Gastroesophageal sphincter (tissue), 4 donors: Measurements from ENCODE around the gene RBM38. TPM values are rescaled to one million over a fixed set of nuclear protein-coding genes. Genes with fewer than 3 reads are reported as not detected.
A peak's percentile ranks its signal among the peaks of the same experiment; 100 is the strongest.

Experiments
- ATAC-seq: fragments of 150-250 bp; one replicate; pipeline ENCODE4 v1.9.1; 2016; ENCODE audit warnings: mild to moderate bottlenecking, moderate library complexity
- H3K27ac ChIP-seq, 4 donors: fragments of 200-600 bp; sonication (generic) in 3 of 4; 1 replicate in 3 of 4; 2 replicates in 1 of 4; pipeline ENCODE4 v1.5.1; 2016 to 2019
- H3K27me3 ChIP-seq: fragments of 200-600 bp; sonication (generic); one replicate; pipeline ENCODE4 v1.5.1; 2019
- H3K36me3 ChIP-seq, 2 donors: fragments of 200-600 bp; sonication (generic); one replicate each; pipeline ENCODE4 v1.5.1; 2019; ENCODE audit warnings: control low read depth in 1 of 2
- H3K4me1 ChIP-seq, 3 donors: fragments of 200-600 bp; sonication (generic); 1 replicate in 2 of 3; 2 replicates in 1 of 3; pipeline ENCODE4 v1.5.1; 2016 to 2019; ENCODE audit warnings: control low read depth in 2 of 3
- H3K4me3 ChIP-seq, 2 donors: fragments of 200-600 bp; sonication (generic); one replicate each; pipeline ENCODE4 v1.5.1; 2019; ENCODE audit warnings: mild to moderate bottlenecking in 1 of 2, moderate library complexity in 1 of 2
- H3K9me3 ChIP-seq, 3 donors: fragments of 200-600 bp; sonication (generic); one replicate each; pipeline ENCODE4 v1.5.1; 2017 to 2019; ENCODE audit warnings: control low read depth in 2 of 3
- CTCF ChIP-seq, 4 experiments: fragments of 200-600 bp in 2 of 4; fragments of 450-650 bp in 2 of 4; sonication (generic) in 1 of 4; IDR thresholded peaks; one replicate each; pipeline ENCODE4 v1.5.1; 2017 to 2019; ENCODE audit warnings: antibody characterized with exemption in 4 of 4, mild to moderate bottlenecking in 2 of 4, moderate library complexity in 2 of 4
- EP300 ChIP-seq: sonication (generic); formaldehyde crosslinking; IDR thresholded peaks from one replicate; pipeline ENCODE4 v1.6.1; 2017; ENCODE audit warnings: antibody characterized with exemption, mild to moderate bottlenecking
- POLR2A ChIP-seq, 2 donors: fragments of 450-650 bp; IDR thresholded peaks; one replicate each; pipeline ENCODE4 v1.6.1; 2017; ENCODE audit warnings: antibody characterized with exemption in 2 of 2, mild to moderate bottlenecking in 2 of 2, moderate library complexity in 1 of 2
- POLR2AphosphoS5 ChIP-seq: sonication (generic); formaldehyde crosslinking; IDR thresholded peaks from one replicate; pipeline ENCODE4 v1.6.1; 2017; ENCODE audit warnings: antibody characterized with exemption
- WGBS, 2 donors: methylation state at CpG; one replicate each; pipeline ENCODE4 v1.1.5; 2018; ENCODE audit warnings: low coverage in 1 of 2; 5-methylcytosine and 5-hydroxymethylcytosine counted together
- total RNA-seq, 4 donors: library from RNA; depleted of rRNA; stranded (reverse); fragments of >200 nt; gene quantifications; one replicate each; pipeline ENCODE4 v1.1.0, GENCODE V29; 2016

Gene RBM38
- total RNA-seq, 4 donors from 2014 or later = 50.9 to 190 (median 106) TPM

- Histone ChIP-seq H3K27ac (peak overlapping the region in 3 of 4 donors; percentile 91 to 96 (median 95)), H3K4me1 (peaks cover 0 to 90% (median 41%) of the 10 kb centered on the region in 3 donors), H3K27me3 (no peaks in the 10 kb centered on the region), H3K36me3 (no peaks in the 10 kb centered on the region), H3K9me3 (peaks cover 0 to 8% (median 0%) of the 10 kb centered on the region in 3 donors), H3K4me3 (no peak overlapping the region)
- no peak for TF ChIP-seq POLR2AphosphoS5
- TF ChIP-seq CTCF (IDR thresholded peaks at IDR 0.05) = no peak
- TF ChIP-seq EP300 = no peak
- no peak for ATAC-seq
- WGBS, 2 donors = 81 to 85% methylated on average over 3 to 5 of the region's 6 CpGs
Measured at GRCh38 chr20:57436223-57436545, 45.0 kb downstream of the RBM38 start.

GRCh38 chr20:57437267-57437666, 46.1 kb downstream of the RBM38 start:
- TF ChIP-seq EP300 = no peak
- no peak for TF ChIP-seq POLR2AphosphoS5
- no peak for TF ChIP-seq CTCF (IDR thresholded peaks at IDR 0.05)
- no peak for TF ChIP-seq POLR2A (IDR thresholded peaks at IDR 0.05)
- WGBS, 2 donors = 98% methylated on average over 5 of the region's 9 CpGs; no CpG with 5 or more reads in 1 of the 2 donors
- Histone ChIP-seq H3K9me3 (peaks cover 0 to 8% (median 0%) of the 10 kb centered on the region in 3 donors), H3K4me1 (peaks cover 0 to 97% (median 51%) of the 10 kb centered on the region in 3 donors), H3K4me3 (no peak overlapping the region), H3K27ac (peak overlapping the region; percentile 69 to 96 (median 93)), H3K27me3 (no peaks in the 10 kb centered on the region), H3K36me3 (no peaks in the 10 kb centered on the region)
- ATAC-seq = no peak

- H3K36me3 ChIP-seq = no peaks in the 10 kb centered on the region
- no peaks in the 10 kb centered on the region for H3K27me3 ChIP-seq
- peaks cover 0 to 8% (median 0%) of the 10 kb centered on the region in 3 donors for H3K9me3 ChIP-seq
- H3K4me1 ChIP-seq = peaks cover 0 to 97% (median 52%) of the 10 kb centered on the region in 3 donors
- TF ChIP-seq POLR2AphosphoS5 (peak; percentile 86), EP300 (no peak), POLR2A (IDR thresholded peaks at IDR 0.05) (no peak), CTCF (IDR thresholded peaks at IDR 0.05) (no peak)
- no peak overlapping the region for H3K4me3 ChIP-seq
- peak; percentile 7 for ATAC-seq
- 37 to 62% methylated on average over 8 to 12 of the region's 18 CpGs for WGBS, 2 donors
- H3K27ac ChIP-seq = peak overlapping the region; percentile 69 to 96 (median 93)
Measured at GRCh38 chr20:57437672-57438330, 46.6 kb downstream of the RBM38 start.

GRCh38 chr20:57438552-57438951, 47.4 kb downstream of the RBM38 start:
- peak overlapping the region; percentile 69 to 96 (median 93) for H3K27ac ChIP-seq
- peaks cover 0 to 8% (median 0%) of the 10 kb centered on the region in 3 donors for H3K9me3 ChIP-seq
- no peaks in the 10 kb centered on the region for H3K27me3 ChIP-seq
- no peak for ATAC-seq
- no peak overlapping the region for H3K4me3 ChIP-seq
- peaks cover 0 to 97% (median 46%) of the 10 kb centered on the region in 3 donors for H3K4me1 ChIP-seq
- no peaks in the 10 kb centered on the region for H3K36me3 ChIP-seq
- WGBS, 2 donors = 0% methylated on average over 1 of the region's 5 CpGs; no CpG with 5 or more reads in 1 of the 2 donors
- TF ChIP-seq EP300 = no peak
- TF ChIP-seq POLR2AphosphoS5 = no peak
- TF ChIP-seq CTCF (IDR thresholded peaks at IDR 0.05) = no peak
- no peak for TF ChIP-seq POLR2A (IDR thresholded peaks at IDR 0.05)

- H3K36me3 ChIP-seq = no peaks in the 10 kb centered on the region
- H3K4me1 ChIP-seq = peaks cover 0 to 97% (median 50%) of the 10 kb centered on the region in 3 donors
- TF ChIP-seq POLR2AphosphoS5 (peak; percentile 92), CTCF (IDR thresholded peaks at IDR 0.05) (peak in 1 of 4 experiments; percentile 35), POLR2A (IDR thresholded peaks at IDR 0.05) (no peak), EP300 (no peak)
- ATAC-seq = peak; percentile 32
- H3K9me3 ChIP-seq = peaks cover 0 to 8% (median 0%) of the 10 kb centered on the region in 3 donors
- no peak overlapping the region for H3K4me3 ChIP-seq
- 40% methylated on average over 1 of the region's 6 CpGs; no CpG with 5 or more reads in 1 of the 2 donors for WGBS, 2 donors
- H3K27me3 ChIP-seq = no peaks in the 10 kb centered on the region
- peak overlapping the region; percentile 69 to 96 (median 93) for H3K27ac ChIP-seq
Measured at GRCh38 chr20:57439432-57439831, 48.2 kb downstream of the RBM38 start.
